Measurements from ENCODE around the gene GDF11.

The GDF11 gene

GRCh38 chr12:55742719-55743405 is at the start of gene GDF11:
Gene GDF11 (plus strand): TSS chr12:55743122. CDS start chr12:55743317, 195 bp downstream.
- peak; percentile 21 for DNase-seq

- DNase-seq = no peak
Observed at GRCh38 chr12:55693323-55694187, 49.4 kb upstream of the GDF11 start.

GRCh38 chr12:55694188-55694515 is 48.8 kb upstream of the GDF11 start:
- DNase-seq = no peak

DNA sequence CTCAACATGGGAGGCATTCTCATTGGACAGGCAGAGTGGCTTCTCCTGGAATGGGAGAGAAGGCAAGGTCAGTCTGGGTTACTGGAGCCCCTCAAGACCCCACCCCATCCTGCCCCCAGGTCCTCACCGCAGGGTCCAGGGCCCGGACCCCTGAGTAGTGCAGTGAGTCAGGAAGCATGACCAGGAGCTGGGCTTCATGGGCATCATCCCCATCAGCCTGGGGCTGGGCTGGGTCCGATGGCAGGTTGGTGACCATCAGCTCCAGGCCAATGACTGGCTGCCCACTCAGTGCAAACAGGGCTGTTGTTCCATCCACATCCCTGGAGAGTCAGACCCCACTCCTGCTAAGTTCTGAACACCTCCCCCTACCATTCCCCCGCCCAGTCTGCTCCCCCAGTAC is 48.3 kb upstream of the GDF11 start:
- no peak for DNase-seq

DNA sequence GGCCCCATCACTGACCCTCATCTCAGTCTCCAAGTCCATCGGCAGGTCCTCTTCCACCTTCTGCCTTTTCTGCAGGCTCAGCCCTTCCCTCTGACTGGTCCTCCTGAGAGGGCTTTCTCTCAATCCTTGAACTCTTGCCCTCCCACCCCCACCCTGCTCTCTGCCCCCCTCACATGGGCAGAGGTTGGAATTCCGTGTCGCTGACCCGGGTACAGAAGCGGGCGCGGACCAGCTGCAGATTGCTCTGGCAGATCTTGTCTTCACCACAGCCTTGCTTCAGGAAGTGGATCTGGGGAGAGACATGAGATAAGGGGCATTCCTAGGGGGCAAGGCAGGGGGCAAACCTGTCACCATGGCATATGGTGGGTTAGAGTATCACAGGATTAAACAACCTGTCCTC is 47.6 kb upstream of the GDF11 start:
- DNase-seq = no peak

- DNase-seq = no peak
Observed at GRCh38 chr12:55696141-55696540, 46.8 kb upstream of the GDF11 start.

GRCh38 chr12:55696796-55697462 is 46.0 kb upstream of the GDF11 start:
- no peak for DNase-seq

- no peak for DNase-seq
Observed at GRCh38 chr12:55697686-55698085, 45.2 kb upstream of the GDF11 start.

DNA sequence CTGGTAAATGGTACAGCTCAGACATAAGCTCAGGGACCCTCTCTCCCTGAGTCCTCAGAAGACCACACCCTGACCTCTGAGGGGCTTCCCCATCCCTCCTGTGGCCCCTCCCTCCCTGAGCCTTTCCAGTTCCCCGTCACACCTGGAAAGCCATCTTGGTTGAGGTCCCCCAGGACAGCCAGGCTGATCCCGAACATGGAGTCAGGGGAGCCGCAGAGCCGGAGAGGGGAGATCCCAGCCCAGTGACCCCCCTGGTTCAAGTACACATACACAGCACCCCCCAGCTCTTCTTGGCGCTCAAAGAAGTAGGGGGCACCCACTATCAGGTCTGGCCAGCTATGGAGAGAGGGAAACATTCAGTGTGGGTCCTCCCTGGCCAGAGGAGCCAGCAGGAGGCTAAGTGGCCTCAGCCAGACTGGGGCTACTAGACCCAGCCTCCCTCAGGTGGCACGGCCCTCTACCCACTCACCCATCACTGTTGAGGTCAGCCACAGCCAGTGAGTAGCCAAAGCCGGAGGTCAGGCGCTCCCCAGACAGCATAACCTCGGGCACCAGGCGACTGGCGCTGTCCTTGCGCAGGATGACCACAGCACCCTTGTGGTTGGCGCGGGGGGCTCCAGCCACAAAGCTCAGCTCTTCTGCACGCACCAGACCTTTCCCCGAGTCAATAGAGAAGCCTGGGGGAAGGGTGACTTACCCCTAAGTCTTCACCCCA is 44.5 kb upstream of the GDF11 start:
- no peak for DNase-seq

GRCh38 chr12:55698965-55699364 is 44.0 kb upstream of the GDF11 start:
- DNase-seq = no peak

DNA sequence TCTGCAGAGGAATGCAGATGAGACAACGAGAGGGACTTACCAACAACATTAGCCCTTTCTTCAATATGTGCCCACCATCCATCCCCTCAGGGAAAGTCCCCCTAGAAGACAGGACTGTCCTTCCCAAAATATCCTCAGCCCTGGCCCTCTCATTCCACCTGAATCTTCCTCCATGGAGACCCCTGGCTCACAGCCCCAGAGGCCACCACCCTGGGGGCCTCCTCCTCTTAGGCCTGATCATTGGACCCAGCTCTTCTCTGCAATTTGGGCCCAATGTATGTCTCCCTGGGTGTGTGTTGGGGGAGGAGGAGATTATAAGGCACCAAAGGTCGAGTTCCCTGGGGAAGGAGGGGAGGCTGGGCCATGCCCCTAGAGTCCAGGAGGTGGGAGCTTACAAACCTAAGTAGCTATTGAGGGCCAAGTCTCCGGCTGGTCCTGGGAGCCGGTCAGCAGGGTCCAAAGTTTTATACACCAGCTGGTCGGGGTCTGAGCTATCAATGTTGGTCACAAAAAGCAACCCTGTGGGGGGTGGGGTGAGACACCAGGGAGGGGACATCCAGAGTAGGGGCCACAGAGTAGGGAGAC is 43.4 kb upstream of the GDF11 start:
- DNase-seq = no peak

DNA sequence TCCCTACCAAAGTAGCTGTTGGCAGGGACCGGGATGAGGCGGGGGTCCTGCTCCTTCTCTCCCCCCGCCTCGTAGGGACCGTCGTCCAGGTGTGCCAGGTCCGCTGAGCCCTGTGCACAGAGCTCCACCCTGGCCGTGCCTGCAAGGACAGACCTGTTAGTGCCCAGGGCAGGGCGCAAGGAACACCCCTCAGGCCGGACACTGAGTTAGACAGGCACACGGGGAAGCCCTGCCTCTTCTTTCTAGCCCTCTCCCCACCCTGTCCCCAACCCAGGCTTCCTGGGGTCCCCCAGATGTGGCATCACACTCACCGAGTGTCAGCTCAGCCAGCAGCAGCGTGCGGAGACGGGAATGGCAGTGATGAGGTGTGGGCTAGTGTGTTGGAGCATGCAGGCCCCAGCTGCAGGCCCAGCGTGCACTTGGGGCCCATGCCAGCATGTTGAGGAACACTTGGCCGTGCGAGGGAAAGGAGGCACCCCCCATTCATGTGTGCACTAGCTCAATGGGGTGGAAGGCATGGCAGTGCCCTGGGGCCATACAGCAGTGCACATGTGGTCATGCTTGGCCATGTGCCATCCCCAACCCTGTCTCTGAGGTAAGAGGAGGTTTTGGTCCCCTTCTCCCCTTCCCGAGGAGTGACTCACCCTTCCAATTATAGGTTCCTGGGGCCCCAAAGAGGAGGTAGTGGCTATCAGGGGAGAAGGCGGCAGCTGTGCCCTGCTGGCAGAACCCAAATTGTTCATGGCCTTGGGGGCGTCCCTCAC is 42.5 kb upstream of the GDF11 start:
- DNase-seq = no peak

- no peak for DNase-seq
Observed at GRCh38 chr12:55702861-55703260, 40.1 kb upstream of the GDF11 start.

DNA sequence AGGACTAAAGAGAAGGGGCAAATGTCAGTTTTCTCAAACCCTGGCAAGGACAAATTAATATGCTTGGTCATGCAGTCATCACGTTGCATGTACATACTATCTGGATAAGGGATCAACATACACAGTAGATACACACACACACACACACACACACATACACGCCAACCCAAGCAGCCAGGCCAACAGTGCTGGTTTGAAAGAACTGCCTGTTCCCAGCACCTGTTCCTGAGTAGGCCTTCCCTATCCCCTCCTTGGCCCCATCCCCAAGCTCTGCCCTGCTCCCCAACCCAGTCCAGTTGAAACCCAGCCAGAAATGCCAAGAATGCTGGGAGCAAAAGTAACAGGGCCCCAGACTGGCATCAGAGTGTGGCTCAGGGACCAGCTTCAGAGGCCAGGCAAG is 39.6 kb upstream of the GDF11 start:
- DNase-seq = no peak

- no peak for DNase-seq
Observed at GRCh38 chr12:55703901-55704761, 38.8 kb upstream of the GDF11 start.

DNA sequence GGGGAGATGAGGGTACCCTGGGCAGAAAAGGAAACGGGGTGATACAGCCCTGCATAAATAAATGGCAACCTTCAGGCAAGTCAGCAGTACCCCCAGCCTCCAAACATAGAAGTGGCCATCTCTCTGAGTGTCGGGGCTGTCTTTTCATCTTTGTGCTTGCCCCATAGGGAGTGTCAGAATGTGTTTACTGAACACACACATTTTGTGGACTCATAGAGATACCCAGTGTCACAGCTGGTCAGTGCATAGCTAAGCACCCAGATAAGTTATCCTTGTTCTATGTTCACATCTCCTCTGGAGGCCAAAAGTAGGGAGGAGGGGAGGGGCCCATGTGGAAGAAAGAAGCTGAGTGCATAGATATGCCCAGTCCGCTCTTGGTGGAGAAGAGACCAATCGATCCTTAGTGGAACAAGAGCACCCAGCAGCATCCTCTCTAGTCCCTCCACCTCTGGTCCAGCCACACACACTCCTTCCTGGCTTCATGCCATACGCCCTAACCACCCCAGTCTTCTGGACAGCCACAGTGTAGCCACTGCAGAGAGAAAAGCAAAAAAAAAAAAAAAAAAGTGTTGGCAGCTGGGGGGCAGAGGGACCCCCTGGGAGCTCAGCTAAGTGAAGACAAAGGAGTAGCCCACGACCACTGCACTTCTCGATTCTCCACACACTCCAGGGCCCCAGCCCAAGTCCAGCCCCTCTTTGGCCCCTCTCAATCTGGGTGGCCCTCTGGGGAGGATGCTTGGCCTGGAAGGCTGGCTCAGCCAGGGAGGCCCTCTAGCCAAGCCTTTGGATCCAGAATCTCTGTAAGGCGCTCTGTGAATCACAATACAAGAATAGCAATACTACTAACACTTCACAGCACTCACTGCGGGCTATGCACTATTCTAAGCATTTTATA is 37.9 kb upstream of the GDF11 start:
- no peak for DNase-seq

- DNase-seq = no peak
Observed at GRCh38 chr12:55705782-55706402, 37.0 kb upstream of the GDF11 start.

DNA sequence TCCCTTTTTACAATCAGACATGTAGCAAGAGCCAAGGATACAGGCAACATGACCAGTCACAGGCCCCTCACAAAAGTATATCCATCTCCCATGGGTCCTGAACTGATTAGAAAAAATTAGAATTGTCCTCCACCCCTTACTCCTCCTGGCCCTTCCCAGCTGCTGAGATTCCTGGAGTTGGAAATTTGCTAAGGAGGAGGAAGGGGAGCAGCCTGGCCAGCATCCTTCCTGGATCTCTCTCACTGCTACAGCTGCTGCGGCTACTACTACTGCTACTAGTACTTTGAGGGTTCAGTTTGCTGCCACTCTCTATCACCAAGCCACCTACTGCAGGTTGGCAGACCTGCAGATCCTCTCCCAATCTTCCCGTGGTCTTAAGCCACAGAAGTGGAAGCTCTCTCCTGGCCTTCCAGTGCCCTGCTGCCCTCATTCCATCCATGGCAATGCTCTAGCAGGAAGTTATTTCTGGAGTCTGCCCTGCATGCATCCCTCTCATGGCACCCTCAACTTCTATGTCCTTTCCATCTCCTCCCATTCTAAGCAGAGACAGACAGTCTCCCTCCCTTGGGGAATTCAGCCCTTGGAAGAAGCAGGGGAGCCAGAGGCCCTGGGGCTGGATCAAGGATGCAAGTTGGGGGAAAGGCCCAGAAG is 36.2 kb upstream of the GDF11 start:
- DNase-seq = no peak

DNA sequence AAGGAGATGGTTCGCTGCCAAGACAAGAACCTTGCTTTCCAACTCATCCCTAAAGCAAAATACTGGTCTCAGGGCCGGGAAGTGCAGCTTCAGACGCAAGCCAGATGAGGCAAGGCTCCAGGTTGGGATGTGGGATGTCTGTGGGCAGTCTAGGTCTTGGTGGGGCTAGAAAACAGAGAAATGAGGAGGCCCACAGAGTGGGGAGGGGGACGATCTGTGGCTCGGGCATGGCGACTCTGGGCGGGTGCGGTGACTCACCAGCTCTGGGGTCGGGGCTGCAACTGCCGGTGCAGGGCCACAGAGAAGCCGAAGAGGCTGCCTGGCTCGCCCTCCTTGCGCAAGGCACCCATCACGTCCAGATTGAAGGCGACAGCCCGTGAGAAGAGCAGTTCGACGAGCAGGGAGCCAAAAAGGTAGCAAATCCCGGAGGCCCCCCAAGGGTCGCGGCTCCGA is 35.7 kb upstream of the GDF11 start:
- no peak for DNase-seq

Data from GF-D8 (cell line).